HCT116 (cell line): ENCODE data around the gene MACROD1. TPM values are rescaled to one million over a fixed set of nuclear protein-coding genes. Genes with fewer than 3 reads are reported as not detected.

ENCODE experiments used
- ATAC-seq: fragments of 200-7000 bp; cut with Tn5 transposase; 2 replicates; pipeline ENCODE4 v1.9.1; 2020; ENCODE audit warnings: mild to moderate bottlenecking, moderate library complexity
- BruUV-seq: library from RNA; stranded (reverse); fragments of 400-500 nt; replicated peaks from 2 replicates; lab custom pipeline; 2021; lab: Mats Ljungman, UMichigan
- CTCF ChIA-PET: fragments of 300-600 bp; sonication (Branson Sonifier 250); formaldehyde crosslinking; loops from one replicate; lab custom pipeline; 2021; ENCODE audit warnings: antibody characterized with exemption; lab: Charles Lee
- POLR2A ChIA-PET: fragments of 300-600, 350-600 bp; sonication (Branson Sonifier 250); formaldehyde crosslinking; loops from one replicate; lab custom pipeline; 2021; ENCODE audit warnings: antibody characterized with exemption; lab: Charles Lee
- RAD21 ChIA-PET, 2 experiments: fragments of 300-600 bp; sonication (Branson Sonifier 250); formaldehyde crosslinking; loops; one replicate each; lab custom pipeline; 2023; ENCODE audit warnings: low total read pairs in 2 of 2; ENCODE audit not compliant: uncharacterized antibody in 2 of 2, unreplicated experiment in 2 of 2, low non-redundant PET in 1 of 2; lab: Charles Lee
- DNase-seq: peaks from one replicate; pipeline ENCODE4 v3.0.0-alpha.2; 2010; ENCODE audit warnings: low read depth, low spot score
- H2AFZ ChIP-seq: fragments of 200-600 bp; shearing (Covaris generic), sonication (generic); 2 replicates; pipeline ENCODE4 v1.6.1; 2017; ENCODE audit warnings: low read depth, mixed run types, mixed read lengths, antibody characterized with exemption, low read length; ENCODE audit not compliant: poor library complexity, severe bottlenecking
- H3K27ac ChIP-seq: 2 replicates; pipeline ENCODE4 v1.5.1; 2012; ENCODE audit warnings: low read depth, low read length
- H3K27me3 ChIP-seq: fragments of 200-600 bp; sonication (generic); 2 replicates; pipeline ENCODE4 v1.6.1; 2016; ENCODE audit warnings: mixed run types, low read length, mixed read lengths; ENCODE audit not compliant: insufficient read depth
- H3K36me3 ChIP-seq, 2 experiments: fragments of 200-500 bp in 1 of 2; fragments of 200-600 bp in 1 of 2; sonication (Bioruptor generic) in 1 of 2; sonication (generic) in 1 of 2; 2 replicates each; pipeline versions ENCODE4 v1.5.1 to v1.6.1; 2014 to 2016; ENCODE audit warnings: low read length in 2 of 2, inconsistent platforms in 1 of 2, mixed read lengths in 1 of 2, mixed run types in 1 of 2; ENCODE audit not compliant: insufficient read depth in 2 of 2, control insufficient read depth in 1 of 2
- H3K4me1 ChIP-seq, 2 experiments: fragments of 200-600 bp in 1 of 2; sonication (generic) in 1 of 2; 2 replicates each; pipeline versions ENCODE4 v1.5.1 to v1.6.1; 2012 to 2017; ENCODE audit warnings: low read length in 2 of 2, inconsistent platforms in 1 of 2, mild to moderate bottlenecking in 1 of 2, mixed read lengths in 1 of 2, mixed run types in 1 of 2, moderate library complexity in 1 of 2; ENCODE audit not compliant: insufficient read depth in 2 of 2, control insufficient read depth in 1 of 2
- H3K4me2 ChIP-seq: fragments of 200-600 bp; sonication (generic); 2 replicates; pipeline ENCODE4 v1.6.1; 2017; ENCODE audit warnings: mixed run types, low read length, mixed read lengths
- H3K4me3 ChIP-seq, 2 experiments: fragments of 200-600 bp in 1 of 2; sonication (generic) in 1 of 2; replicated peaks in 1 of 2; 2 replicates each; pipeline ENCODE4 v1.5.1; 2011 to 2016; ENCODE audit warnings: low read length in 2 of 2, control low read depth in 1 of 2, low read depth in 1 of 2, mild to moderate bottlenecking in 1 of 2, mixed read lengths in 1 of 2, mixed run types in 1 of 2
- H3K79me2 ChIP-seq: fragments of 200-600 bp; sonication (generic); 2 replicates; pipeline ENCODE4 v1.6.1; 2017; ENCODE audit warnings: mild to moderate bottlenecking, mixed run types, low read length, moderate library complexity, mixed read lengths; ENCODE audit not compliant: insufficient read depth
- H3K9ac ChIP-seq: fragments of 200-600 bp; sonication (generic); 2 replicates; pipeline ENCODE4 v1.6.1; 2016; ENCODE audit warnings: low read length, mixed read lengths
- H3K9me2 ChIP-seq: fragments of 200-600 bp; sonication (generic), shearing (Covaris generic); 2 replicates; pipeline ENCODE4 v1.6.1; 2017; ENCODE audit warnings: mixed run types, mild to moderate bottlenecking, moderate library complexity; ENCODE audit not compliant: insufficient read depth
- H3K9me3 ChIP-seq, 2 experiments: fragments of 200-500 bp in 1 of 2; fragments of 200-600 bp in 1 of 2; sonication (Bioruptor generic) in 1 of 2; sonication (generic) in 1 of 2; 2 replicates each; pipeline ENCODE4 v1.6.1; 2014 to 2017; ENCODE audit warnings: low read length in 2 of 2, mixed read lengths in 2 of 2, inconsistent platforms in 1 of 2, low read depth in 1 of 2, mild to moderate bottlenecking in 1 of 2, mixed run types in 1 of 2, moderate library complexity in 1 of 2; ENCODE audit not compliant: control insufficient read depth in 1 of 2, insufficient read depth in 1 of 2
- H4K20me1 ChIP-seq: fragments of 200-600 bp; sonication (generic), shearing (Covaris generic); 2 replicates; pipeline ENCODE4 v1.6.1; 2017; ENCODE audit warnings: mixed run types, mild to moderate bottlenecking, moderate library complexity; ENCODE audit not compliant: insufficient read depth
- CBX3 ChIP-seq: IDR thresholded peaks from 2 replicates; pipeline ENCODE4 v1.6.1; 2012; ENCODE audit warnings: low read depth
- CEBPB ChIP-seq: IDR thresholded peaks from 2 replicates; pipeline ENCODE4 v1.6.1; 2012; ENCODE audit warnings: low read depth
- EGR1 ChIP-seq: IDR thresholded peaks from 2 replicates; pipeline ENCODE4 v1.6.1; 2012; ENCODE audit warnings: low read depth
- EZH2phosphoT487 ChIP-seq: fragments of 200-600 bp; IDR thresholded peaks from 2 replicates; pipeline ENCODE4 v1.6.1; 2018; ENCODE audit warnings: antibody characterized with exemption, borderline replicate concordance
- POLR2A ChIP-seq: IDR thresholded peaks from 2 replicates; pipeline ENCODE4 v1.7.0; 2011; ENCODE audit warnings: borderline replicate concordance; ENCODE audit not compliant: insufficient read depth, insufficient read length; ENCODE audit errors: extremely low read depth
- SIN3A ChIP-seq: IDR thresholded peaks from 2 replicates; pipeline ENCODE4 v1.6.1; 2012; ENCODE audit warnings: low read depth
- SRF ChIP-seq: IDR thresholded peaks from 2 replicates; pipeline ENCODE4 v1.6.1; 2012; ENCODE audit warnings: low read depth
- TCF7L2 ChIP-seq: IDR thresholded peaks from 2 replicates; pipeline ENCODE4 v1.7.0; 2011; ENCODE audit warnings: borderline replicate concordance, inconsistent platforms; ENCODE audit not compliant: insufficient read depth, insufficient read length; ENCODE audit errors: extremely low read depth
- YY1 ChIP-seq: IDR thresholded peaks from 2 replicates; pipeline ENCODE4 v1.6.1; 2011; ENCODE audit warnings: low read length, low read depth, moderate library complexity, mild to moderate bottlenecking; ENCODE audit not compliant: insufficient replicate concordance; ENCODE audit errors: extremely low read depth
- ZBTB33 ChIP-seq: IDR thresholded peaks from 2 replicates; pipeline ENCODE4 v1.6.1; 2011; ENCODE audit warnings: mild to moderate bottlenecking, low read length, moderate library complexity; ENCODE audit not compliant: insufficient replicate concordance; ENCODE audit errors: extremely low read depth
- ZFX ChIP-seq: fragments of 450-650 bp; IDR thresholded peaks from 2 replicates; pipeline ENCODE4 v1.6.1; 2017
- ZNF274 ChIP-seq: fragments of 200-500 bp; sonication (Bioruptor generic); IDR thresholded peaks from 2 replicates; pipeline ENCODE4 v1.6.1; 2014; ENCODE audit warnings: mild to moderate bottlenecking, low read depth, low read length, inconsistent platforms
- intact Hi-C: fragments of 100-400 bp; cut with micrococcal nuclease; formaldehyde crosslinking; loops from 2 replicates; pipeline ENCODE4 v1.10.0; 2022
- total RNA-seq: library from RNA; stranded (reverse); gene quantifications from one replicate; pipeline ENCODE4 v1.2.1, GENCODE V29; 2021; ENCODE audit not compliant: unreplicated experiment
- TF ChIP-seq, protein P1 (sequence below): IDR thresholded peaks from 2 replicates; pipeline ENCODE4 v1.6.1; 2012
- TF ChIP-seq, protein P2 (sequence below): IDR thresholded peaks from 2 replicates; pipeline ENCODE4 v1.6.1; 2012
- TF ChIP-seq, protein P3 (sequence below): IDR thresholded peaks from 2 replicates; pipeline ENCODE4 v1.6.1; 2012; ENCODE audit warnings: low read depth
- TF ChIP-seq, protein P4 (sequence below), 3 experiments: fragments of 200-600 bp in 1 of 3; sonication (generic) in 1 of 3; IDR thresholded peaks in 2 of 3; conservative IDR thresholded peaks in 1 of 3; 2 replicates each; pipeline ENCODE4 v1.5.1; 2012 to 2017; ENCODE audit warnings: low read depth in 2 of 3, low read length in 2 of 3, antibody characterized with exemption in 1 of 3, borderline replicate concordance in 1 of 3, control low read depth in 1 of 3, mild to moderate bottlenecking in 1 of 3, mixed read lengths in 1 of 3, mixed run types in 1 of 3, moderate library complexity in 1 of 3; ENCODE audit not compliant: insufficient read depth in 1 of 3

The MACROD1 gene
- total RNA-seq, 1 experiment from 2014 or later, result 61.1 TPM

DNA sequence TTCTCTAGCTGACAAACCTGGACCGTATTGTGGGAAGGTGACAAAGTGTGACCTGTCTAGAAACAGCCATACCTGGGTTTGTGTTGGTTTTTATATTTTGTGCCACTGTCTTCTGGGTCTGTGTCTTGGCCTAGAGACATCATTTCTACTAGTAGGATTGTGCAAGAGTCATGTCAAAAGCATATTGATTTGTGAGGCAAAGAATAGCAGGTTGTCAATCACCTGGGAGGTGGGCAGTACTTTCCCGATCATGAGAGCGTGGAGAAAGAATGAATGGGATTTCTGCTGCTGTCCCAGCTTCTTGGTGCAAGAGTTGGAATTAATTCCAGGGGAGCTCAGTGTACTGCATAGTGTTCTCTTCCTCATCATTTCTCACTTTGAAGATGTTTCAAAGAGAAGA, 35.6 kb upstream of the MACROD1 start (continued):
- TF ChIP-seq, protein P1, sequence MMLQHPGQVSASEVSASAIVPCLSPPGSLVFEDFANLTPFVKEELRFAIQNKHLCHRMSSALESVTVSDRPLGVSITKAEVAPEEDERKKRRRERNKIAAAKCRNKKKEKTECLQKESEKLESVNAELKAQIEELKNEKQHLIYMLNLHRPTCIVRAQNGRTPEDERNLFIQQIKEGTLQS, result no peak
- no peak for TF ChIP-seq ZNF274
- no peak for TF ChIP-seq SRF
- TF ChIP-seq, protein P2, sequence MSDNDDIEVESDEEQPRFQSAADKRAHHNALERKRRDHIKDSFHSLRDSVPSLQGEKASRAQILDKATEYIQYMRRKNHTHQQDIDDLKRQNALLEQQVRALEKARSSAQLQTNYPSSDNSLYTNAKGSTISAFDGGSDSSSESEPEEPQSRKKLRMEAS, result no peak
- TF ChIP-seq YY1, result no peak
- TF ChIP-seq, all 23 proteins: peak for 0

GRCh38 chr11:64198511-64198910, 32.6 kb upstream of the MACROD1 start:
- H4K20me1 ChIP-seq, result peaks cover 6% of the 10 kb centered on the region; the same call in 1 of the 2 replicates
- H2AFZ ChIP-seq, result no peak overlapping the region
- no peaks in the 10 kb centered on the region for H3K27me3 ChIP-seq
- no peak for ATAC-seq
- intact Hi-C loops, result no loop called here
- ChIA-PET POLR2A (no interaction called here), CTCF (no interaction called here), RAD21 (no interaction called here)
- peaks cover 65% of the 10 kb centered on the region for H3K79me2 ChIP-seq
- BruUV-seq, result no TSS peak
- H3K9ac ChIP-seq, result no peak overlapping the region
- H3K4me1 ChIP-seq, result no peaks in the 10 kb centered on the region
- no peak for DNase-seq
- no peak overlapping the region for H3K27ac ChIP-seq
- H3K4me3 ChIP-seq, result no peak overlapping the region
- peaks cover 80 to 82% of the 10 kb centered on the region in 2 experiments for H3K36me3 ChIP-seq
- H3K9me2 ChIP-seq, result no peaks in the 10 kb centered on the region
- H3K9me3 ChIP-seq, result no peaks in the 10 kb centered on the region
- no peak overlapping the region for H3K4me2 ChIP-seq
- TF ChIP-seq, protein P3, sequence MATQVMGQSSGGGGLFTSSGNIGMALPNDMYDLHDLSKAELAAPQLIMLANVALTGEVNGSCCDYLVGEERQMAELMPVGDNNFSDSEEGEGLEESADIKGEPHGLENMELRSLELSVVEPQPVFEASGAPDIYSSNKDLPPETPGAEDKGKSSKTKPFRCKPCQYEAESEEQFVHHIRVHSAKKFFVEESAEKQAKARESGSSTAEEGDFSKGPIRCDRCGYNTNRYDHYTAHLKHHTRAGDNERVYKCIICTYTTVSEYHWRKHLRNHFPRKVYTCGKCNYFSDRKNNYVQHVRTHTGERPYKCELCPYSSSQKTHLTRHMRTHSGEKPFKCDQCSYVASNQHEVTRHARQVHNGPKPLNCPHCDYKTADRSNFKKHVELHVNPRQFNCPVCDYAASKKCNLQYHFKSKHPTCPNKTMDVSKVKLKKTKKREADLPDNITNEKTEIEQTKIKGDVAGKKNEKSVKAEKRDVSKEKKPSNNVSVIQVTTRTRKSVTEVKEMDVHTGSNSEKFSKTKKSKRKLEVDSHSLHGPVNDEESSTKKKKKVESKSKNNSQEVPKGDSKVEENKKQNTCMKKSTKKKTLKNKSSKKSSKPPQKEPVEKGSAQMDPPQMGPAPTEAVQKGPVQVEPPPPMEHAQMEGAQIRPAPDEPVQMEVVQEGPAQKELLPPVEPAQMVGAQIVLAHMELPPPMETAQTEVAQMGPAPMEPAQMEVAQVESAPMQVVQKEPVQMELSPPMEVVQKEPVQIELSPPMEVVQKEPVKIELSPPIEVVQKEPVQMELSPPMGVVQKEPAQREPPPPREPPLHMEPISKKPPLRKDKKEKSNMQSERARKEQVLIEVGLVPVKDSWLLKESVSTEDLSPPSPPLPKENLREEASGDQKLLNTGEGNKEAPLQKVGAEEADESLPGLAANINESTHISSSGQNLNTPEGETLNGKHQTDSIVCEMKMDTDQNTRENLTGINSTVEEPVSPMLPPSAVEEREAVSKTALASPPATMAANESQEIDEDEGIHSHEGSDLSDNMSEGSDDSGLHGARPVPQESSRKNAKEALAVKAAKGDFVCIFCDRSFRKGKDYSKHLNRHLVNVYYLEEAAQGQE, result no peak
- no peak for TF ChIP-seq CBX3
- no peak for TF ChIP-seq SIN3A
- no peak for TF ChIP-seq CEBPB
- TF ChIP-seq, protein P4, sequence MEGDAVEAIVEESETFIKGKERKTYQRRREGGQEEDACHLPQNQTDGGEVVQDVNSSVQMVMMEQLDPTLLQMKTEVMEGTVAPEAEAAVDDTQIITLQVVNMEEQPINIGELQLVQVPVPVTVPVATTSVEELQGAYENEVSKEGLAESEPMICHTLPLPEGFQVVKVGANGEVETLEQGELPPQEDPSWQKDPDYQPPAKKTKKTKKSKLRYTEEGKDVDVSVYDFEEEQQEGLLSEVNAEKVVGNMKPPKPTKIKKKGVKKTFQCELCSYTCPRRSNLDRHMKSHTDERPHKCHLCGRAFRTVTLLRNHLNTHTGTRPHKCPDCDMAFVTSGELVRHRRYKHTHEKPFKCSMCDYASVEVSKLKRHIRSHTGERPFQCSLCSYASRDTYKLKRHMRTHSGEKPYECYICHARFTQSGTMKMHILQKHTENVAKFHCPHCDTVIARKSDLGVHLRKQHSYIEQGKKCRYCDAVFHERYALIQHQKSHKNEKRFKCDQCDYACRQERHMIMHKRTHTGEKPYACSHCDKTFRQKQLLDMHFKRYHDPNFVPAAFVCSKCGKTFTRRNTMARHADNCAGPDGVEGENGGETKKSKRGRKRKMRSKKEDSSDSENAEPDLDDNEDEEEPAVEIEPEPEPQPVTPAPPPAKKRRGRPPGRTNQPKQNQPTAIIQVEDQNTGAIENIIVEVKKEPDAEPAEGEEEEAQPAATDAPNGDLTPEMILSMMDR (IDR thresholded peaks at IDR 0.05 in 2 of 3, conservative IDR thresholded peaks at IDR 0.05 in 1 of 3; ENCODE audit: borderline replicate concordance in 1 of 3, insufficient read depth in 1 of 3, low read depth in 2 of 3, low read length in 2 of 3), result no peak
- TF ChIP-seq, protein P1, result no peak
- no peak for TF ChIP-seq YY1
- no peak for TF ChIP-seq EGR1
- TF ChIP-seq EZH2phosphoT487, result no peak
- no peak for TF ChIP-seq ZBTB33
- no peak for TF ChIP-seq TCF7L2
- TF ChIP-seq POLR2A, result no peak
- TF ChIP-seq, protein P2, result no peak
- no peak for TF ChIP-seq ZFX
